Kidney (tissue), 14 donors: Measurements from ENCODE around the gene GALNT12. TPM values are rescaled to one million over a fixed set of nuclear protein-coding genes. Genes with fewer than 3 reads are reported as not detected.

Experiments used
- DNase-seq, 5 donors: peaks; one replicate each; pipeline ENCODE4 v3.0.0-alpha.2; 2013 to 2020
- FAIRE-seq: peaks from 2 replicates; lab custom pipeline; 2012; peaks lifted over from hg19 to GRCh38; lab: Jason Lieb, UNC
- H3K27ac ChIP-seq, 2 donors: one replicate each; pipeline ENCODE4 v1.7.0; 2013; ENCODE audit warnings: low read depth in 2 of 2, low read length in 2 of 2, inconsistent platforms in 1 of 2
- H3K27me3 ChIP-seq: one replicate; pipeline ENCODE4 v1.7.1; 2013; ENCODE audit warnings: low read length, inconsistent platforms; ENCODE audit not compliant: control insufficient read depth, insufficient read depth
- H3K36me3 ChIP-seq, 3 donors: one replicate each; pipeline versions ENCODE4 v1.7.0 to v1.7.1; 2013; ENCODE audit warnings: low read length in 3 of 3, control low read depth in 1 of 3, inconsistent platforms in 1 of 3; ENCODE audit not compliant: insufficient read depth in 3 of 3, control insufficient read depth in 2 of 3
- H3K4me1 ChIP-seq, 3 donors: one replicate each; pipeline versions ENCODE4 v1.7.0 to v1.7.1; 2013; ENCODE audit warnings: low read length in 3 of 3, inconsistent platforms in 1 of 3, low read depth in 1 of 3; ENCODE audit not compliant: control insufficient read depth in 2 of 3, insufficient read depth in 2 of 3
- H3K4me3 ChIP-seq, 3 donors: one replicate each; pipeline versions ENCODE4 v1.7.0 to v1.8.1; 2013; ENCODE audit warnings: low read length in 3 of 3, control low read depth in 1 of 3, inconsistent platforms in 1 of 3
- H3K9ac ChIP-seq, 3 donors: one replicate each; pipeline versions ENCODE4 v1.7.0 to v1.7.1; 2013; ENCODE audit warnings: low read length in 3 of 3, control low read depth in 1 of 3, inconsistent platforms in 1 of 3
- H3K9me3 ChIP-seq, 3 donors: one replicate each; pipeline versions ENCODE4 v1.7.0 to v1.7.1; 2013; ENCODE audit warnings: low read length in 3 of 3, control low read depth in 1 of 3, inconsistent platforms in 1 of 3; ENCODE audit not compliant: control insufficient read depth in 2 of 3, insufficient read depth in 1 of 3
- CTCF ChIP-seq: IDR thresholded peaks from 3 replicates; pipeline ENCODE4 v1.5.1; 2012; ENCODE audit warnings: mild to moderate bottlenecking, moderate library complexity, borderline replicate concordance; ENCODE audit not compliant: insufficient read depth; ENCODE audit errors: extremely low read depth
- intact Hi-C: fragments of 100-400 bp; cut with DNase I; formaldehyde crosslinking; loops from one replicate; pipeline ENCODE4 v1.11.1; 2022
- polyA plus RNA-seq: library from polyadenylated mRNA; stranded (reverse); fragments of 350-450 nt; fragmentation: Illumina TruSeq; extraction: RNeasy Lipid Tissue Mini Kit (QIAGEN cat#74804); gene quantifications from one replicate; pipeline ENCODE4 v1.2.3, GENCODE V29; 2014; ENCODE audit warnings: low read depth, low replicate concordance; ENCODE audit not compliant: insufficient read depth
- total RNA-seq: library from RNA; stranded (reverse); fragmentation: NEBNext Ultra II Directional; extraction: Animal tissue kit (Norgen Biotek cat#: 25700); gene quantifications from one replicate; pipeline ENCODE4 v1.2.1, GENCODE V29; 2021
- donor health status: control.
- donor health status: control.
- donor health status: control.
- donor health status: control.
- donor health status: control.
- donor health status: DM: yes; HTN: yes; CAD: no.
- donor health status: Normal renal cell carcinoma (clear cell type).

Gene GALNT12
- total and polyA plus RNA-seq, 2 donors from 2014 or later = 3.6 to 10.8 TPM

GRCh38 chr9:98860871-98861293, 53.4 kb downstream of the GALNT12 start:
- Histone ChIP-seq H3K9me3 (peaks cover 0 to 3% (median 0%) of the 10 kb centered on the region in 3 donors), H3K4me3 (no peak overlapping the region), H3K36me3 (no peaks in the 10 kb centered on the region), H3K9ac (no peak overlapping the region), H3K27me3 (no peaks in the 10 kb centered on the region), H3K27ac (no peak overlapping the region), H3K4me1 (peaks cover 0 to 6% (median 3%) of the 10 kb centered on the region in 3 donors)
- FAIRE-seq = no peak
- DNase-seq = peak in 4 of 5 donors; percentile 21 to 73 (median 36)
- TF ChIP-seq CTCF = peak; percentile 36
- intact Hi-C loops = loop anchor here (10.0 kb wide), 1 partner anchor 134 kb away; no protein-coding TSS in a partner anchor

GRCh38 chr9:98861781-98862504, 54.5 kb downstream of the GALNT12 start:
- DNase-seq (peak in 3 of 5 donors; percentile 21 to 74 (median 26)), FAIRE-seq (no peak)
- H3K4me1 ChIP-seq = peaks cover 0 to 12% (median 3%) of the 10 kb centered on the region in 3 donors
- no peak for TF ChIP-seq CTCF
- no peak overlapping the region for H3K9ac ChIP-seq
- peak overlapping the region in 1 of 2 donors; percentile 57 for H3K27ac ChIP-seq
- no peaks in the 10 kb centered on the region for H3K9me3 ChIP-seq
- intact Hi-C loops = loop anchor here (10.0 kb wide), 1 partner anchor 133 kb away; no protein-coding TSS in a partner anchor
- H3K36me3 ChIP-seq = no peaks in the 10 kb centered on the region
- no peak overlapping the region for H3K4me3 ChIP-seq
- H3K27me3 ChIP-seq = no peaks in the 10 kb centered on the region

GRCh38 chr9:98862936-98863335, 55.5 kb downstream of the GALNT12 start:
- no peak overlapping the region for H3K9ac ChIP-seq
- FAIRE-seq (no peak), DNase-seq (peak in 1 of 5 donors; percentile 37)
- H3K27me3 ChIP-seq = no peaks in the 10 kb centered on the region
- H3K9me3 ChIP-seq = no peaks in the 10 kb centered on the region
- no peak overlapping the region for H3K4me3 ChIP-seq
- H3K36me3 ChIP-seq = no peaks in the 10 kb centered on the region
- peak overlapping the region in 1 of 2 donors; percentile 23 for H3K27ac ChIP-seq
- no peak for TF ChIP-seq CTCF
- intact Hi-C loops = loop anchor here (10.0 kb wide), 1 partner anchor 132 kb away; no protein-coding TSS in a partner anchor
- peaks cover 3 to 15% (median 4%) of the 10 kb centered on the region in 3 donors for H3K4me1 ChIP-seq
